Measurements from ENCODE around the gene TBCEL.

Gene TBCEL

GRCh38 chr11:121119440-121119839, 95.5 kb downstream of the TBCEL start:
- DNase-seq (ENCODE audit: low read depth) = no peak
- no peak overlapping the region for H3K4me3 ChIP-seq (ENCODE audit: low read depth, low read length)
- TF ChIP-seq CTCF (IDR thresholded peaks at IDR 0.05; ENCODE audit: low read depth, low read length, missing control alignments) = no peak

GRCh38 chr11:121122328-121122727, 98.4 kb downstream of the TBCEL start:
- no peak for TF ChIP-seq CTCF (IDR thresholded peaks at IDR 0.05; ENCODE audit: low read depth, low read length, missing control alignments)
- no peak for DNase-seq (ENCODE audit: low read depth)
- H3K4me3 ChIP-seq (ENCODE audit: low read depth, low read length) = no peak overlapping the region

GRCh38 chr11:121123496-121124069, 99.7 kb downstream of the TBCEL start:
- DNase-seq (ENCODE audit: low read depth) = no peak
- H3K4me3 ChIP-seq (ENCODE audit: low read depth, low read length) = no peak overlapping the region
- TF ChIP-seq CTCF (IDR thresholded peaks at IDR 0.05; ENCODE audit: low read depth, low read length, missing control alignments) = no peak

GRCh38 chr11:121127809-121128208, 103.9 kb downstream of the TBCEL start:
- DNase-seq (ENCODE audit: low read depth) = no peak
- no peak for TF ChIP-seq CTCF (IDR thresholded peaks at IDR 0.05; ENCODE audit: low read depth, low read length, missing control alignments)
- H3K4me3 ChIP-seq (ENCODE audit: low read depth, low read length) = no peak overlapping the region

GRCh38 chr11:121129362-121130340, 105.7 kb downstream of the TBCEL start:
- TF ChIP-seq CTCF (IDR thresholded peaks at IDR 0.05; ENCODE audit: low read depth, low read length, missing control alignments) = no peak
- no peak for DNase-seq (ENCODE audit: low read depth)
- H3K4me3 ChIP-seq (ENCODE audit: low read depth, low read length) = no peak overlapping the region

GRCh38 chr11:121131656-121132055, 107.8 kb downstream of the TBCEL start:
- no peak for DNase-seq (ENCODE audit: low read depth)
- no peak for TF ChIP-seq CTCF (IDR thresholded peaks at IDR 0.05; ENCODE audit: low read depth, low read length, missing control alignments)

More at GRCh38 chr11:121131656-121132055, 107.8 kb downstream of the TBCEL start:
- H3K4me3 ChIP-seq (ENCODE audit: low read depth, low read length) = no peak overlapping the region
